ENCODE measurements around the gene RUBCNL.
A peak's percentile ranks its signal among the peaks of the same experiment; 100 is the strongest.

RUBCNL gene

GRCh38 chr13:46339035-46339666 is 47.9 kb downstream of the RUBCNL start:
- DNase-seq: no peak

GRCh38 chr13:46337700-46338099 is 49.4 kb downstream of the RUBCNL start:
- DNase-seq: no peak

- no peak for DNase-seq
Measured at GRCh38 chr13:46334035-46334822, 52.8 kb downstream of the RUBCNL start.

GRCh38 chr13:46332772-46333171 is 54.3 kb downstream of the RUBCNL start:
- DNase-seq: no peak

- DNase-seq: no peak
Measured at GRCh38 chr13:46329624-46330023, 57.4 kb downstream of the RUBCNL start.

- no peak for DNase-seq
Measured at GRCh38 chr13:46327246-46327645, 59.8 kb downstream of the RUBCNL start.

GRCh38 chr13:46324976-46325375 is 62.1 kb downstream of the RUBCNL start:
- DNase-seq: no peak

- peak; percentile 30 for DNase-seq
Measured at GRCh38 chr13:46321494-46322225, 65.4 kb downstream of the RUBCNL start.

- DNase-seq: no peak
Measured at GRCh38 chr13:46320821-46321220, 66.2 kb downstream of the RUBCNL start.

GRCh38 chr13:46320406-46320805 is 66.6 kb downstream of the RUBCNL start:
- DNase-seq: no peak

GRCh38 chr13:46318986-46319385 is 68.1 kb downstream of the RUBCNL start:
- DNase-seq: no peak

GRCh38 chr13:46317120-46317519 is 69.9 kb downstream of the RUBCNL start:
- no peak for DNase-seq

- no peak for DNase-seq
Measured at GRCh38 chr13:46315491-46316075, 71.5 kb downstream of the RUBCNL start.

- DNase-seq: no peak
Measured at GRCh38 chr13:46315036-46315435, 72.0 kb downstream of the RUBCNL start.

GRCh38 chr13:46314587-46314986 is 72.5 kb downstream of the RUBCNL start:
- DNase-seq: no peak

- DNase-seq: no peak
Measured at GRCh38 chr13:46313432-46314257, 73.4 kb downstream of the RUBCNL start.

- DNase-seq: no peak
Measured at GRCh38 chr13:46313024-46313423, 74.0 kb downstream of the RUBCNL start.

- no peak for DNase-seq
Measured at GRCh38 chr13:46311217-46311616, 75.8 kb downstream of the RUBCNL start.

- no peak for DNase-seq
Measured at GRCh38 chr13:46310066-46310465, 77.0 kb downstream of the RUBCNL start.

GRCh38 chr13:46307554-46307953 is 79.5 kb downstream of the RUBCNL start:
- no peak for DNase-seq

- no peak for DNase-seq
Measured at GRCh38 chr13:46304546-46304945, 82.5 kb downstream of the RUBCNL start.

- no peak for DNase-seq
Measured at GRCh38 chr13:46303742-46304385, 83.2 kb downstream of the RUBCNL start.
